T-cell (primary cell): ENCODE measurements around the gene LMX1B. TPM values are rescaled to one million over a fixed set of nuclear protein-coding genes. Genes with fewer than 3 reads are reported as not detected.
A peak's percentile ranks its signal among the peaks of the same experiment; 100 is the strongest.

Experiments
- ATAC-seq, 4 experiments: fragments of 200-7000 bp in 3 of 4; fragments of 150-1000 bp in 1 of 4; cut with Tn5 transposase; replicated peaks in 1 of 4; 1 replicate in 3 of 4; 2 replicates in 1 of 4; pipeline ENCODE4 v1.10.0; 2021; ENCODE audit warnings: moderate library complexity in 3 of 4, mild to moderate bottlenecking in 2 of 4, moderate number of reproducible peaks in 1 of 4
- CTCF ChIA-PET, 2 donors: fragments of 300-600 bp; sonication (Branson Sonifier 250); formaldehyde crosslinking; loops; one replicate each; lab custom pipeline; 2022; ENCODE audit warnings: antibody characterized with exemption in 2 of 2; lab: Charles Lee
- POLR2A ChIA-PET, 2 donors: fragments of 300-600 bp; sonication (Branson Sonifier 250); formaldehyde crosslinking; loops; one replicate each; lab custom pipeline; 2022; ENCODE audit warnings: antibody characterized with exemption in 2 of 2; lab: Charles Lee
- DNase-seq, 35 experiments: peaks; one replicate each; pipeline versions ENCODE4 v3.0.0 to v3.0.0-alpha.2; 2013 to 2023
- H3K27ac ChIP-seq: one replicate; pipeline ENCODE4 v1.5.1; 2013; ENCODE audit warnings: low read length
- H3K27me3 ChIP-seq, 2 experiments: replicated peaks in 1 of 2; 1 replicate in 1 of 2; 2 replicates in 1 of 2; pipeline versions ENCODE4 v1.6.1 to v1.7.0; 2013; ENCODE audit warnings: low read length in 1 of 2, mixed read lengths in 1 of 2; ENCODE audit not compliant: control insufficient read depth in 2 of 2, insufficient read depth in 2 of 2; ENCODE audit errors: extremely low read depth in 1 of 2
- H3K36me3 ChIP-seq, 2 donors: 1 replicate in 1 of 2; 2 replicates in 1 of 2; pipeline versions ENCODE4 v1.6.1 to v1.7.0; 2013; ENCODE audit warnings: low read length in 1 of 2; ENCODE audit not compliant: control insufficient read depth in 2 of 2, insufficient read depth in 1 of 2; ENCODE audit errors: extremely low read depth in 1 of 2
- H3K4me1 ChIP-seq, 2 experiments: 1 replicate in 1 of 2; 2 replicates in 1 of 2; pipeline versions ENCODE4 v1.6.1 to v1.7.0; 2013; ENCODE audit warnings: low read length in 2 of 2, mixed read lengths in 1 of 2; ENCODE audit not compliant: insufficient read depth in 2 of 2, control insufficient read depth in 1 of 2; ENCODE audit errors: extremely low read depth in 1 of 2
- H3K4me3 ChIP-seq, 2 donors: 1 replicate in 1 of 2; 2 replicates in 1 of 2; pipeline versions ENCODE4 v1.5.1 to v1.7.0; 2013; ENCODE audit warnings: mild to moderate bottlenecking in 2 of 2, low read length in 1 of 2, moderate library complexity in 1 of 2; ENCODE audit not compliant: control insufficient read depth in 1 of 2; ENCODE audit errors: extremely low read depth in 1 of 2
- H3K9me3 ChIP-seq: 2 replicates; pipeline ENCODE4 v1.7.0; 2013
- H3K27ac Mint-ChIP-seq, 2 donors: one replicate each; pipeline ENCODE4 v1.8.0; 2020 to 2021; ENCODE audit warnings: mild to moderate bottlenecking in 2 of 2, mixed read lengths in 2 of 2
- H3K27me3 Mint-ChIP-seq, 2 donors: one replicate each; pipeline ENCODE4 v1.8.0; 2021 to 2022; ENCODE audit warnings: mixed read lengths in 2 of 2
- H3K36me3 Mint-ChIP-seq: one replicate; pipeline ENCODE4 v1.8.0; 2021; ENCODE audit warnings: mixed read lengths
- H3K4me1 Mint-ChIP-seq, 3 donors: one replicate each; pipeline ENCODE4 v1.8.0; 2020 to 2022; ENCODE audit warnings: mixed read lengths in 3 of 3, mild to moderate bottlenecking in 1 of 3
- H3K4me3 Mint-ChIP-seq, 3 donors: one replicate each; pipeline ENCODE4 v1.8.0; 2020 to 2022; ENCODE audit warnings: mild to moderate bottlenecking in 3 of 3, mixed read lengths in 3 of 3, moderate library complexity in 3 of 3
- H3K9me3 Mint-ChIP-seq, 3 donors: one replicate each; pipeline ENCODE4 v1.8.0; 2020 to 2022; ENCODE audit warnings: mixed read lengths in 3 of 3
- WGBS: methylation state at CpG from one replicate; pipeline ENCODE4 v1.1.5; 2013; ENCODE audit warnings: missing lambda C conversion rate; ENCODE audit not compliant: insufficient coverage; 5-methylcytosine and 5-hydroxymethylcytosine counted together
- total RNA-seq, 35 experiments: library from RNA in 6 of 35; stranded (reverse) in 6 of 35; fragments of 120-200 nt in 1 of 35; gene quantifications; one replicate each; pipeline versions ENCODE4 v1.2.1 to v1.2.4 and lab custom pipeline; 2013 to 2026

Gene LMX1B
- not detected for total RNA-seq
- total RNA-seq (2013) = not detected
- 0 to 0.26 (median 0) reads per million in 29 experiments for total RNA-seq (lab: John Stamatoyannopoulos, UW)

DNA sequence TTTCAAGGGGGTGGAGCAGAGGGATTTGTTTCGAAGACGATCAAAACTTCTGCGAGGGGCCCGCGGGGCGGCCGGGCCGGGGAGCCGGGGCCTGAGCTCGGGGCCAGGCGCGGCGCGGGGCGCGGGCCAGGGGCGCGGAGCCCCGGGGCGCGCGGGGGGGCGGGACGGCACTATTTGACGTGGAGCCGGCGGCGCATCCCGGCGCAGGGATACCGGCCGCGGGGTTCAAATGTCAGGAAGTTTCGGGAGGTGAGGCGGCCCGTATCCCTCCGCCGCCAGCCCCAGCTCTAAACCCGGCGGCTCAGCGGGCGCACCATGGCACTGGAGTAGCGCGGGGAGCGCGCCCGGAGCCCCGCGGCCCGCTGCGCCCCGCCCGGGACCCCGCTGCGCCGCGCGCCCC is at the start of gene LMX1B:
Gene LMX1B, plus strand, starts transcription at position 278 of the 400 bp plus-strand sequence. CDS start 522 bp downstream, outside the sequence.
- Mint-ChIP-seq H3K27ac (peak within 1 kb of the TSS in 1 of 2 donors; percentile 36), H3K4me3 (peak within 1 kb of the TSS; percentile 68 to 73 (median 73)), H3K4me1 (peaks cover 19 to 42% (median 34%) of the 10 kb centered on the region in 3 donors), H3K9me3 (no peaks in the 10 kb centered on the region), H3K36me3 (no peaks in the 10 kb centered on the region), H3K27me3 (peaks cover 49 to 71% of the 10 kb centered on the region in 2 donors)
- Histone ChIP-seq H3K4me3 (peak within 1 kb of the TSS in 1 of 2 donors; percentile 39), H3K36me3 (no peaks in the 10 kb centered on the region), H3K27ac (no peak within 1 kb of the TSS), H3K9me3 (no peaks in the 10 kb centered on the region), H3K4me1 (peaks cover 3 to 45% of the 10 kb centered on the region in 2 experiments), H3K27me3 (peaks cover 17 to 86% of the 10 kb centered on the region in 2 experiments)
- 3% methylated on average over 39 of the region's 58 CpGs for WGBS
- CTCF ChIA-PET = no interaction called here
- POLR2A ChIA-PET = no interaction called here
- DNase-seq (no peak), ATAC-seq (no peak)

DNA sequence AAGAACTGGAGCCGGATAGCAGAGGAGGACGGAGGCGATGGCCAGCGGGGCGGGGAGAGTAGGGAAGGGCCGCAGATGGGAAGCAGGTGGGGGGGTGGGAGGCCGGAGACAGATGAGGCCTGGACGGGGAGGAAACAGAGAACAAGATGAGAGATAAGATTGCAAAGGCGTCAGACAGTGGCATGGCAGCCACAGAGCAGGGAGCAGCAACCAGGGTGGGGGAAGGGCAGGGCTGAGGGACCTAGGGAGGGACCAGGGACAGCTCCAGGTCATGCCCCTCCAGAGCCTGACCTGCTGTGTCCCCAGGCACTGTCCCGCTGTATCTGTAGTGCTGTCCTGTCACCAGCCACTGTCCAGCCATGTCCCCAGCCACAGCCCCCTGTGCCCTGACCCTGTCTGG is 49.6 kb upstream of the LMX1B start:
- no peaks in the 10 kb centered on the region for H3K4me1 ChIP-seq
- ATAC-seq (no peak), DNase-seq (no peak)
- Mint-ChIP-seq H3K36me3 (no peaks in the 10 kb centered on the region), H3K27me3 (peaks cover 32 to 56% of the 10 kb centered on the region in 2 donors), H3K4me1 (no peaks in the 10 kb centered on the region), H3K9me3 (no peaks in the 10 kb centered on the region), H3K27ac (no peak overlapping the region), H3K4me3 (no peak overlapping the region)
- H3K4me3 ChIP-seq = no peak overlapping the region
- H3K27me3 ChIP-seq = peaks cover 0 to 45% of the 10 kb centered on the region in 2 experiments
- ChIA-PET CTCF (no interaction called here), POLR2A (no interaction called here)
- H3K27ac ChIP-seq = no peak overlapping the region
- no peaks in the 10 kb centered on the region for H3K9me3 ChIP-seq
- no peaks in the 10 kb centered on the region for H3K36me3 ChIP-seq
- WGBS = 52% methylated on average over 10 of the region's 10 CpGs

DNA sequence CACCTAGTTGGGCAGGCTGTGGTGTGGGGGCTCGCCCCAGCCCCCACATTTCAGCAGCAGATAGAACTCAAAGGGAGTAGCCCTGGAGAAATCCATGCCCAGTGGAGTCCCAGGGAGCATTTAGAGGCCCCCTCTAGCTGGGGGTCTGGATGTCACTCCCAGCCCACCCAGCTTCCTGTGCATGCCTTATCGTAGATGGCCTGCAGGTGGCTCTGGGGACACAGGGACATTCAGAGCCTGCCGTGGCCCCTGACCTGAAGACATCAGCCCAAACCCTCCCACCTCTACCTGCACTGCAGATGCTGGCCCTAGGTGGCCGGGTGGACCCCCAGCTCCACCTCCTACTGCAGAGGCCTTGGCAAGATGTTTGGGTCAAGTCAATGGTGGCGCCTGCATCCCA is 49.0 kb upstream of the LMX1B start:
- peaks cover 0 to 47% of the 10 kb centered on the region in 2 experiments for H3K27me3 ChIP-seq
- H3K4me3 Mint-ChIP-seq = no peak overlapping the region
- H3K4me1 ChIP-seq = no peaks in the 10 kb centered on the region
- H3K9me3 ChIP-seq = no peaks in the 10 kb centered on the region
- ChIA-PET CTCF (interaction anchor here in 1 of 2 donors (0.5 kb wide), 1 partner anchor 12 kb away, joined by 3 read pairs; no protein-coding TSS in a partner anchor), POLR2A (no interaction called here)
- no peak overlapping the region for H3K4me3 ChIP-seq
- no peak overlapping the region for H3K27ac ChIP-seq
- no peaks in the 10 kb centered on the region for H3K36me3 ChIP-seq
- H3K4me1 Mint-ChIP-seq = no peaks in the 10 kb centered on the region
- no peaks in the 10 kb centered on the region for H3K36me3 Mint-ChIP-seq
- no peak overlapping the region for H3K27ac Mint-ChIP-seq
- DNase-seq = no peak
- H3K9me3 Mint-ChIP-seq = no peaks in the 10 kb centered on the region
- no peak for ATAC-seq
- H3K27me3 Mint-ChIP-seq = peaks cover 32 to 50% of the 10 kb centered on the region in 2 donors
- WGBS = 30% methylated on average over 3 of the region's 5 CpGs

DNA sequence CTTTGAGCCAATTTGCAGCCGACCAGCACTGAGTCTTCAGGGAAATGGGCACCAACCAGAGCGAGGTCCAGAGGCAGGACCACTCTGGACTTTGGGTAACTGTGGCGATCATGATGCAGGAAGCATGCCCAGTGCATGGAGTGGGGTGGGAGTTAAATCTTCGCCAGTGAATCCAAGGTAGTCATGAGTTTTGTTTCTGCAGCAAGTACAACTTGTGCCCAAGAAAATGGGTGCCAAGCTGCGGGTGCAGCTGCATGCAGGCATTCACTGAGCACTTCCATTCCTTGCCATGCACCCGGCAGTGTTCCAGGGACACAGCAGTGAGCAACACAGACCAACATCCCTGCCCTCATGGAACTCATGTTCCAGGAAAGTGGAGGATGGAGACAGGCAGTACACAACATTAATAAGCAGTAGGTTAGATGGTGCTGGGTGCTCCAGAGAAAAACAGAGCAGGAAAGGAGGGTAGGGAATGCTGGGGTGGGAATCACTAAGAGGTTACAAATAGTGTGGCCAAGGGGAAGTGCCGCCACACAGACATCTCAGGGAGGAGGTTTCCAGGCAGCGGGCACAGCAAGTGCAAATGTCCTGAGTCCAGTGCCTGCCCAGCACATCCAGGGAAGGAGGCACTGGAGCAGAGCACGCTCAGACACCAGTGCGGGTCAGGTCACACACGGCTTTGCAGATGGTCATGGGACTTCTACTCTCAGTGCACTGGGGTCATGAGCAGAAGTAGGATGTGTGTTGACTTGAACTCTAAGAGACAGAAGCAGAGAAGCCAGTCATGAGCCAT is 48.2 kb upstream of the LMX1B start:
- Mint-ChIP-seq H3K36me3 (no peaks in the 10 kb centered on the region), H3K27me3 (peaks cover 28 to 42% of the 10 kb centered on the region in 2 donors), H3K27ac (no peak overlapping the region), H3K4me1 (no peaks in the 10 kb centered on the region), H3K4me3 (no peak overlapping the region), H3K9me3 (no peaks in the 10 kb centered on the region)
- H3K36me3 ChIP-seq = no peaks in the 10 kb centered on the region
- DNase-seq (no peak), ATAC-seq (no peak)
- H3K27ac ChIP-seq = no peak overlapping the region
- 87% methylated on average over 10 of the region's 11 CpGs for WGBS
- peaks cover 0 to 48% of the 10 kb centered on the region in 2 experiments for H3K27me3 ChIP-seq
- H3K4me3 ChIP-seq = no peak overlapping the region
- POLR2A ChIA-PET = no interaction called here
- CTCF ChIA-PET = no interaction called here
- H3K9me3 ChIP-seq = no peaks in the 10 kb centered on the region
- no peaks in the 10 kb centered on the region for H3K4me1 ChIP-seq

DNA sequence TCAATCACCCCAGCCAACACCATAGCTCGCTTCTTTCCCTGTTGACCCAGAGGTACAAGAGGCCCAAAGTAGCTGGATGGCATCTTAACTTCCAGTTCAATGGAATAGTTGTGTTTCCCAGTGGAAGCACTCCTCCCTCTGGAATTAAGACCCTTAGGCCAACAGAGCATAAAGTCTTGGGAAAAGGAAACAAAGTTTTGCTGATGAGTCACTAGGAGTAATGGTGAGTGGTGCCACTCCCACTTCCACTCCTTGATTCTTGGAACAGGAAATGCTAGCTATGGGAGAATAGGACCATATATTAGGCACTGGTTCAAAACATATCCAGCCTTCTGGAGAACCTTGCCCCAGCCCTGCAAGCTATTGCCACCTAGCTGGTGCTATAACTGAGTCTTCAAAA is 44.7 kb upstream of the LMX1B start:
- CTCF ChIA-PET = interaction anchor here in 1 of 2 donors (0.6 kb wide), 1 partner anchor 19 kb away, joined by 7 read pairs; no protein-coding TSS in a partner anchor
- POLR2A ChIA-PET = no interaction called here
- Mint-ChIP-seq H3K27me3 (peaks cover 23 to 25% of the 10 kb centered on the region in 2 donors), H3K4me3 (no peak overlapping the region), H3K9me3 (no peaks in the 10 kb centered on the region), H3K36me3 (no peaks in the 10 kb centered on the region), H3K27ac (no peak overlapping the region), H3K4me1 (no peaks in the 10 kb centered on the region)
- DNase-seq (no peak), ATAC-seq (no peak)
- no peaks in the 10 kb centered on the region for H3K36me3 ChIP-seq
- H3K27me3 ChIP-seq = peaks cover 0 to 27% of the 10 kb centered on the region in 2 experiments
- H3K4me3 ChIP-seq = no peak overlapping the region
- whole genome bisulfite sequencing = 100% methylated on average over 1 of the region's 1 CpG
- no peak overlapping the region for H3K27ac ChIP-seq
- no peaks in the 10 kb centered on the region for H3K9me3 ChIP-seq
- H3K4me1 ChIP-seq = no peaks in the 10 kb centered on the region

DNA sequence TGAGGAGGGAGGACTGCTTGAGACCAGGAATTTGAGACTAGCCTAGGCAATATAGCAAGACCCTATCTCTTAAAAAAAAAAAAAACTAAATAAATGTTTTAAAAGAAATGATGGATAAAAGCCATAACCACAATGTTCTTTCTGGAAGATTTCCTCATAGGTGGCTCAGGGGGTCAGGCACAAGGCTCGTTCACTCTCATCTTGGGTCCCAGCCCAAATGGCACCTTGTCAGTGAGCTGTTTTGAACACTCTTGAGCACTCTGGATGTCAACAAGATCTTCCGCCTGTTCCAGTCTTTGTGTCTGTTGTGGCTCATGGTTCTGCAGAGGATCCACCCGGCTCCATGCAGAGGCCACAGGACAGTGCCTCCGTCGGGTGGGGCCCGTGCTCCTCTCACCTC is 35.7 kb upstream of the LMX1B start:
- H3K4me1 Mint-ChIP-seq = no peaks in the 10 kb centered on the region
- no peak for DNase-seq
- H3K4me3 ChIP-seq = no peak overlapping the region
- H3K27ac ChIP-seq = no peak overlapping the region
- no peak overlapping the region for H3K27ac Mint-ChIP-seq
- no peak for ATAC-seq
- H3K27me3 ChIP-seq = peaks cover 3 to 34% of the 10 kb centered on the region in 2 experiments
- H3K4me1 ChIP-seq = no peaks in the 10 kb centered on the region
- H3K36me3 ChIP-seq = no peaks in the 10 kb centered on the region
- H3K27me3 Mint-ChIP-seq = peaks cover 24 to 40% of the 10 kb centered on the region in 2 donors
- whole genome bisulfite sequencing = 83% methylated on average over 6 of the region's 6 CpGs
- no peak overlapping the region for H3K4me3 Mint-ChIP-seq
- no peaks in the 10 kb centered on the region for H3K9me3 ChIP-seq
- POLR2A ChIA-PET = interaction anchor here in 1 of 2 donors (0.7 kb wide), 1 partner anchor 262 kb away, joined by 4 read pairs; no protein-coding TSS in a partner anchor
- no peaks in the 10 kb centered on the region for H3K36me3 Mint-ChIP-seq
- CTCF ChIA-PET = no interaction called here
- H3K9me3 Mint-ChIP-seq = no peaks in the 10 kb centered on the region
